GM12878 (cell line): Measurements from ENCODE around the gene MACF1. TPM values are rescaled to one million over a fixed set of nuclear protein-coding genes. Genes with fewer than 3 reads are reported as not detected.

ENCODE experiments used
- KDM1A ChIP-seq: fragments of 200-600 bp; sonication (generic); IDR thresholded peaks from 2 replicates; pipeline ENCODE4 v1.6.1; 2016; ENCODE audit warnings: borderline replicate concordance
- RUNX3 ChIP-seq: IDR thresholded peaks from 2 replicates; pipeline ENCODE4 v1.6.1; 2012; ENCODE audit warnings: low read length, inconsistent platforms
- polyA plus RNA-seq, 11 experiments: library from polyadenylated mRNA; depleted of rRNA in 4 of 11; unstranded in 6 of 11; stranded (reverse) in 5 of 11; fragments of >200 nt; fragmentation: Nextera tagmentation in 4 of 11; fragmentation: Illumina TruSeq in 1 of 11; extraction: Ambion mirVana in 4 of 11; extraction: Trizol in 1 of 11; gene quantifications; 1 replicate in 1 of 11; 2 replicates in 10 of 11; pipeline versions ENCODE4 v1.2.1 to v1.2.3, GENCODE V29; 2011 to 2016; ENCODE audit warnings: inconsistent platforms in 2 of 11, missing spikeins in 2 of 11, low read depth in 1 of 11
- total RNA-seq, 4 experiments: library from RNA; depleted of rRNA in 3 of 4; stranded (reverse); fragments of >200 nt in 3 of 4; fragmentation: Illumina TruSeq in 1 of 4; extraction: Trizol in 1 of 4; gene quantifications; 2 replicates each; pipeline versions ENCODE4 v1.2.1 to v1.2.3, GENCODE V29; 2013 to 2021
- TF ChIP-seq, protein P1 (sequence below): fragments of 450-650 bp; formaldehyde crosslinking; IDR thresholded peaks from 2 replicates; pipeline ENCODE4 v1.4.0; 2022; ENCODE audit warnings: mild to moderate bottlenecking, moderate library complexity
- TF ChIP-seq, protein P2 (sequence below): fragments of 450-650 bp; conservative IDR thresholded peaks from 2 replicates; pipeline ENCODE4 v1.6.1; 2017; ENCODE audit warnings: mild to moderate bottlenecking, moderate library complexity
- TF ChIP-seq, protein P3 (sequence below): fragments of 450-650 bp; IDR thresholded peaks from 2 replicates; pipeline ENCODE4 v1.6.1; 2017; ENCODE audit warnings: mild to moderate bottlenecking, moderate library complexity
- TF ChIP-seq, protein P4 (sequence below): fragments of 450-650 bp; IDR thresholded peaks from 2 replicates; pipeline ENCODE4 v1.6.1; 2017; ENCODE audit warnings: mild to moderate bottlenecking

Gene MACF1
- total and polyA plus RNA-seq, 10 of the 15 experiments (the other 5 are each of a cell fraction or from before 2014, with no cell fraction given): 15.5 to 201 (median 76.9) TPM

DNA sequence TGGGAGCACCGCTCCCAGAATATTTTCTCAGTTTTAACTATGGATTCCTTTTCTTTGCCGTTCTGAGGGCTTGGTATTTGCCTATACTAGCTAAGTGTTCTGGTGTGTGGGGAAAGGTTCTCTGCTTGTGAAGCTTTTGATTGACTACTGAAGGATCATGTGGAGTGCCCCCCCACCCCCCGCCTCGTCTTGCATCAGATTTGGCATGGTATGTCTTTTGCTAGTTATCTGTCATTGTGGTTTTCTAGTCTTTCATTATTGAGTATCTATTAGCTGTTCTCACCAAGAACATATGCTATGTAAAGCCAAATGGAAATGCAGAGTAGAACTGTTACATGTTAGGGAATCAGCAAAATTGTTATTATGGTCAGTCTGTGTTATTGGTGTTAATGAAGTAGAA, 58.3 kb downstream of the MACF1 start (continued):
- TF ChIP-seq, protein P1, sequence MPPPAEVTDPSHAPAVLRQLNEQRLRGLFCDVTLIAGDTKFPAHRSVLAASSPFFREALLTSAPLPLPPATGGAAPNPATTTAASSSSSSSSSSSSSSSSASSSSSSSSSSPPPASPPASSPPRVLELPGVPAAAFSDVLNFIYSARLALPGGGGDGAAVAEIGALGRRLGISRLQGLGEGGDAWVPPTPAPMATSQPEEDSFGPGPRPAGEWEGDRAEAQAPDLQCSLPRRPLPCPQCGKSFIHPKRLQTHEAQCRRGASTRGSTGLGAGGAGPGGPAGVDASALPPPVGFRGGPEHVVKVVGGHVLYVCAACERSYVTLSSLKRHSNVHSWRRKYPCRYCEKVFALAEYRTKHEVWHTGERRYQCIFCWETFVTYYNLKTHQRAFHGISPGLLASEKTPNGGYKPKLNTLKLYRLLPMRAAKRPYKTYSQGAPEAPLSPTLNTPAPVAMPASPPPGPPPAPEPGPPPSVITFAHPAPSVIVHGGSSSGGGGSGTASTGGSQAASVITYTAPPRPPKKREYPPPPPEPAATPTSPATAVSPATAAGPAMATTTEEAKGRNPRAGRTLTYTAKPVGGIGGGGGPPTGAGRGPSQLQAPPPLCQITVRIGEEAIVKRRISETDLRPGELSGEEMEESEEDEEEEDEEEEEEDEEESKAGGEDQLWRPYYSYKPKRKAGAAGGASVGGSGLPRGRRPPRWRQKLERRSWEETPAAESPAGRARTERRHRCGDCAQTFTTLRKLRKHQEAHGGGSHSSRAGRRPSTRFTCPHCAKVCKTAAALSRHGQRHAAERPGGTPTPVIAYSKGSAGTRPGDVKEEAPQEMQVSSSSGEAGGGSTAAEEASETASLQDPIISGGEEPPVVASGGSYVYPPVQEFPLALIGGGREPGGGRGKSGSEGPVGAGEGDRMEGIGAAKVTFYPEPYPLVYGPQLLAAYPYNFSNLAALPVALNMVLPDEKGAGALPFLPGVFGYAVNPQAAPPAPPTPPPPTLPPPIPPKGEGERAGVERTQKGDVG (CRISPR knock-in tag): no peak
- TF ChIP-seq, protein P2, sequence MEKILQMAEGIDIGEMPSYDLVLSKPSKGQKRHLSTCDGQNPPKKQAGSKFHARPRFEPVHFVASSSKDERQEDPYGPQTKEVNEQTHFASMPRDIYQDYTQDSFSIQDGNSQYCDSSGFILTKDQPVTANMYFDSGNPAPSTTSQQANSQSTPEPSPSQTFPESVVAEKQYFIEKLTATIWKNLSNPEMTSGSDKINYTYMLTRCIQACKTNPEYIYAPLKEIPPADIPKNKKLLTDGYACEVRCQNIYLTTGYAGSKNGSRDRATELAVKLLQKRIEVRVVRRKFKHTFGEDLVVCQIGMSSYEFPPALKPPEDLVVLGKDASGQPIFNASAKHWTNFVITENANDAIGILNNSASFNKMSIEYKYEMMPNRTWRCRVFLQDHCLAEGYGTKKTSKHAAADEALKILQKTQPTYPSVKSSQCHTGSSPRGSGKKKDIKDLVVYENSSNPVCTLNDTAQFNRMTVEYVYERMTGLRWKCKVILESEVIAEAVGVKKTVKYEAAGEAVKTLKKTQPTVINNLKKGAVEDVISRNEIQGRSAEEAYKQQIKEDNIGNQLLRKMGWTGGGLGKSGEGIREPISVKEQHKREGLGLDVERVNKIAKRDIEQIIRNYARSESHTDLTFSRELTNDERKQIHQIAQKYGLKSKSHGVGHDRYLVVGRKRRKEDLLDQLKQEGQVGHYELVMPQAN: no peak
- peak; percentile 85 for TF ChIP-seq RUNX3
- no peak for TF ChIP-seq KDM1A
- TF ChIP-seq, protein P3, sequence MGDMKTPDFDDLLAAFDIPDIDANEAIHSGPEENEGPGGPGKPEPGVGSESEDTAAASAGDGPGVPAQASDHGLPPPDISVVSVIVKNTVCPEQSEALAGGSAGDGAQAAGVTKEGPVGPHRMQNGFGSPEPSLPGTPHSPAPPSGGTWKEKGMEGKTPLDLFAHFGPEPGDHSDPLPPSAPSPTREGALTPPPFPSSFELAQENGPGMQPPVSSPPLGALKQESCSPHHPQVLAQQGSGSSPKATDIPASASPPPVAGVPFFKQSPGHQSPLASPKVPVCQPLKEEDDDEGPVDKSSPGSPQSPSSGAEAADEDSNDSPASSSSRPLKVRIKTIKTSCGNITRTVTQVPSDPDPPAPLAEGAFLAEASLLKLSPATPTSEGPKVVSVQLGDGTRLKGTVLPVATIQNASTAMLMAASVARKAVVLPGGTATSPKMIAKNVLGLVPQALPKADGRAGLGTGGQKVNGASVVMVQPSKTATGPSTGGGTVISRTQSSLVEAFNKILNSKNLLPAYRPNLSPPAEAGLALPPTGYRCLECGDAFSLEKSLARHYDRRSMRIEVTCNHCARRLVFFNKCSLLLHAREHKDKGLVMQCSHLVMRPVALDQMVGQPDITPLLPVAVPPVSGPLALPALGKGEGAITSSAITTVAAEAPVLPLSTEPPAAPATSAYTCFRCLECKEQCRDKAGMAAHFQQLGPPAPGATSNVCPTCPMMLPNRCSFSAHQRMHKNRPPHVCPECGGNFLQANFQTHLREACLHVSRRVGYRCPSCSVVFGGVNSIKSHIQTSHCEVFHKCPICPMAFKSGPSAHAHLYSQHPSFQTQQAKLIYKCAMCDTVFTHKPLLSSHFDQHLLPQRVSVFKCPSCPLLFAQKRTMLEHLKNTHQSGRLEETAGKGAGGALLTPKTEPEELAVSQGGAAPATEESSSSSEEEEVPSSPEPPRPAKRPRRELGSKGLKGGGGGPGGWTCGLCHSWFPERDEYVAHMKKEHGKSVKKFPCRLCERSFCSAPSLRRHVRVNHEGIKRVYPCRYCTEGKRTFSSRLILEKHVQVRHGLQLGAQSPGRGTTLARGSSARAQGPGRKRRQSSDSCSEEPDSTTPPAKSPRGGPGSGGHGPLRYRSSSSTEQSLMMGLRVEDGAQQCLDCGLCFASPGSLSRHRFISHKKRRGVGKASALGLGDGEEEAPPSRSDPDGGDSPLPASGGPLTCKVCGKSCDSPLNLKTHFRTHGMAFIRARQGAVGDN: no peak
- TF ChIP-seq, protein P4, sequence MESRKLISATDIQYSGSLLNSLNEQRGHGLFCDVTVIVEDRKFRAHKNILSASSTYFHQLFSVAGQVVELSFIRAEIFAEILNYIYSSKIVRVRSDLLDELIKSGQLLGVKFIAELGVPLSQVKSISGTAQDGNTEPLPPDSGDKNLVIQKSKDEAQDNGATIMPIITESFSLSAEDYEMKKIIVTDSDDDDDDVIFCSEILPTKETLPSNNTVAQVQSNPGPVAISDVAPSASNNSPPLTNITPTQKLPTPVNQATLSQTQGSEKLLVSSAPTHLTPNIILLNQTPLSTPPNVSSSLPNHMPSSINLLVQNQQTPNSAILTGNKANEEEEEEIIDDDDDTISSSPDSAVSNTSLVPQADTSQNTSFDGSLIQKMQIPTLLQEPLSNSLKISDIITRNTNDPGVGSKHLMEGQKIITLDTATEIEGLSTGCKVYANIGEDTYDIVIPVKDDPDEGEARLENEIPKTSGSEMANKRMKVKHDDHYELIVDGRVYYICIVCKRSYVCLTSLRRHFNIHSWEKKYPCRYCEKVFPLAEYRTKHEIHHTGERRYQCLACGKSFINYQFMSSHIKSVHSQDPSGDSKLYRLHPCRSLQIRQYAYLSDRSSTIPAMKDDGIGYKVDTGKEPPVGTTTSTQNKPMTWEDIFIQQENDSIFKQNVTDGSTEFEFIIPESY: no peak
